Measurements from ENCODE around the gene ARPC1B.
"Not testable (repeated sequence)": the region's sequence is repeated elsewhere in the genome, so short reads cannot be mapped to it uniquely, and the experiment has no call there.

ARPC1B gene

GRCh38 chr7:99374111-99375064 is at the start of gene ARPC1B:
Gene ARPC1B (plus strand): TSS chr7:99374730. CDS start chr7:99385715, 10,985 bp downstream.
- DNase-seq (ENCODE audit: low spot score) = peak; percentile 27

GRCh38 chr7:99325001-99325493 is 49.5 kb upstream of the ARPC1B start:
- DNase-seq (ENCODE audit: low spot score) = no peak

GRCh38 chr7:99325592-99326407 is 48.7 kb upstream of the ARPC1B start, which contains the start of gene ARPC1A:
Gene ARPC1A (plus strand): TSS chr7:99325898. CDS start chr7:99333354, 7,456 bp downstream.
- peak; percentile 93 for DNase-seq (ENCODE audit: low spot score)

- no peak for DNase-seq (ENCODE audit: low spot score)
These were observed 48.1 kb upstream of the ARPC1B start for GRCh38 chr7:99326408-99326782.

- peak; percentile 35 for DNase-seq (ENCODE audit: low spot score)
These were observed 44.1 kb upstream of the ARPC1B start for GRCh38 chr7:99330314-99330961.

- no peak for DNase-seq (ENCODE audit: low spot score)
These were observed 43.5 kb upstream of the ARPC1B start for GRCh38 chr7:99331002-99331401.

GRCh38 chr7:99339595-99339994 is 34.9 kb upstream of the ARPC1B start:
- DNase-seq (ENCODE audit: low spot score) = no peak

GRCh38 chr7:99340659-99341058 is 33.9 kb upstream of the ARPC1B start:
- no peak for DNase-seq (ENCODE audit: low spot score)

- DNase-seq (ENCODE audit: low spot score) = no peak
These were observed 30.4 kb upstream of the ARPC1B start for GRCh38 chr7:99344061-99344647.

GRCh38 chr7:99350641-99351040 is 23.9 kb upstream of the ARPC1B start:
- not testable (repeated sequence) for DNase-seq (ENCODE audit: low spot score)

- DNase-seq (ENCODE audit: low spot score) = no peak
These were observed 22.3 kb upstream of the ARPC1B start for GRCh38 chr7:99352247-99352646.

GRCh38 chr7:99355098-99355497 is 19.4 kb upstream of the ARPC1B start:
- no peak for DNase-seq (ENCODE audit: low spot score)

- DNase-seq (ENCODE audit: low spot score) = no peak
These were observed 16.6 kb upstream of the ARPC1B start for GRCh38 chr7:99357701-99358490.

GRCh38 chr7:99358521-99358920 is 16.0 kb upstream of the ARPC1B start:
- DNase-seq (ENCODE audit: low spot score) = not testable (repeated sequence)

- no peak for DNase-seq (ENCODE audit: low spot score)
These were observed 14.9 kb upstream of the ARPC1B start for GRCh38 chr7:99359465-99360154.

GRCh38 chr7:99362801-99363200 is 11.7 kb upstream of the ARPC1B start:
- DNase-seq (ENCODE audit: low spot score) = no peak

GRCh38 chr7:99363286-99363685 is 11.2 kb upstream of the ARPC1B start:
- no peak for DNase-seq (ENCODE audit: low spot score)

GRCh38 chr7:99365318-99366141 is 9.0 kb upstream of the ARPC1B start:
- peak; percentile 60 for DNase-seq (ENCODE audit: low spot score)

- DNase-seq (ENCODE audit: low spot score) = no peak
These were observed 7.9 kb upstream of the ARPC1B start for GRCh38 chr7:99366646-99367045.

All from hematopoietic multipotent progenitor cell treated with erythropoietin and hydrocortisone succinate and interleukin-3 and kit ligand, for 15 days (in vitro differentiated cells).